ENCODE data around the gene ASCL2. TPM values are rescaled to one million over a fixed set of nuclear protein-coding genes. Genes with fewer than 3 reads are reported as not detected.

Gene ASCL2
- total RNA-seq, 1 donor from 2014 or later: not detected

DNA sequence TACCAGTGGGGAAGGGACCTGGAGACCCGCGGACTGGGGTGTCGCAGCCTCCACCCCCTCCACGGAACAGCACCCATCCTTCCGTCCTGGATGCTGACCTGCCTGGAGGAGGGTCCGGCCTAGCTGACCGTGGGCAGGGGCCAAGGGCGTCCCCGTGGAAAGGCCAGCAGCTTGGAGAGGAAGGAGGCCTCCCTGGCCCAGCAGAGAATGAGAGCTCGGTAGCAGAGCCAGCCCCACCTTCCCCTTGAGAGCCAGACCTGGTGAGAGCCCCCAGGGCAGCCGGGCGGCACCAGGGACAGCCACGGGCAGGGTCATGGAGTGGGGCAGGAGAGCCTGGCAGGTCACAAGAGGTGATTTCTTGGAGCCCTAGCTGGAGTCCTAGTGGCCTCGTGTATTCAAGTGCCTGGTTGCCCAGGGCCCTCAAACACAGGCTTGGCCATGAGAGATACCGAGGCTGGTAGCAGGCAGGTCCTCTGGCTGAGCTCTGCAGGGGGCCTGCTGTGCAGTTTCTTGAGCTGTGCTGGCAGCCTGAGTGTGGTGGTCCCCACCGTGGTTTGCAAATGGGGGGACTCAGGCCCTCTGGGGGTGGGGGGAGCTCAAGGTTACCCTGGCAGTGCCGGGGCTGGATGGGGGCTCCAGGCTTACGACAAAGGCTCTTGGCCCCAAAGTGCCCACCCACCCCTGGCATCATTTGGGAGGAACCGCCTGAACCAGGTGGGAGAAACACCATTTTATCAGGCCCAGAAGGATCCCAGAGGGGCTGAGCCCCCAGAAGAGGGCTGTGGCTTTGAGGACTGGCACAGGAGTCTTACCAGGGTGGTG lies 39.1 kb upstream of the ASCL2 start:
- intact Hi-C loops (cut with micrococcal nuclease): no loop called here

DNA sequence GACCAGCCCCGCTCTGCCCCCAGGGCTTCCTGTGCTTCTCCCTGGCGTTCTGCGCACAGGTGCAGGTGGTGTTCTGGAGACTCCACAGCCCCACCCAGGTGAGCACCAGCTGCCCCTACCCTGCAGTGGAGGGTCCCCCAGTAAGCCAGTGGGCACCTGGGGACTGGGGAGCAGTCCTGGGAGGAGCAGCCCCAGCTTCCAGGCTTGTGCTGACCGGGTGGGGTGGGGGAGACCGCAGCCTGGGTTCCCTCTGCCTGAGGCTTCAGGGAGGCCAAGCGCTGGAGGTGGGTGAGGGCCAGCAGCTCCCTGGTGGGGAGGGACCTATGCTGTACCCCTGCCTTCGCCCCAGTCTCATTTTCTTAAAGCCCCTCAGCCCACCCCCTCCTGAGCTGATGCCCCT lies 38.3 kb upstream of the ASCL2 start:
- intact Hi-C loops (cut with micrococcal nuclease): no loop called here

DNA sequence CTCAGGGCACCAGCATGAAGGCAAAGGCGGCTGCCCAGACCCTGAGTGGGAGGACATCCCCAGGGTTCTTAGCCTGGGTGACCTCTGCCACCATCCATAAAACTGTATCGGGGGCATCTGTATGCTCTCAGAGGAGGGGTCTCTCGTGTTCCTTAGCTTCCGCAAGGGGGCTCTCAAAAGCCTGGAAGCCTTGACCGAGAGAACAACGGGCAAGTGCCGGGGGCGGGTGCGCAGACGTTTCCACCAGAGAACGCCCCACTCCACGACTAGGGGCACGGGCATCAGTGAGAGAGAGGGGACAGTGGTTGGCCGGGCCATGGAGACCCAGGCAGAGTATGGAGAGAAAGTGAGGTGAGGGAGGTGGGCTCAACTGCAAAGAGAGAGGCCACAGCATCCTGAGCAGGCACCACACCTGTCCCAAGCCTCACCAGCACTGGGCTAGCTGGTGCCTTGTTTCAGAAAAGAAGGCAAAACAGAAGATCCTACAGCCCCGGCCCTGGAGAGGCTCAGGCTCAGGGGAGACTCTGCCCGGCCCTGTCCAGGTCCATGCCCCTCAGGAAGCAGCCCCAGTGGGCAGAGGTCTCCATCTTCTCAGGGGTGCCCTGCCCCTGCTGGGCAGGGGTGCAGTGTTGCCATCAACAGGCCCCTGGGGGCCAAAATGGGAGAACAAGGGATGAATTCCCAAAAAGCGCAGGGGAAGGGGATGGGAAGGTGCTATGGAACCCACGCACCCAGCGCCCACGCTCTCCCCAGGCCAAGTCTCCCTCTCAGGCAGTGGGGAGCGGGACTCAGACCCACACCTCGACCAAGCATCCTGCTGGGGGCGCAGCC lies 37.3 kb upstream of the ASCL2 start:
- intact Hi-C loops (cut with micrococcal nuclease): no loop called here

DNA sequence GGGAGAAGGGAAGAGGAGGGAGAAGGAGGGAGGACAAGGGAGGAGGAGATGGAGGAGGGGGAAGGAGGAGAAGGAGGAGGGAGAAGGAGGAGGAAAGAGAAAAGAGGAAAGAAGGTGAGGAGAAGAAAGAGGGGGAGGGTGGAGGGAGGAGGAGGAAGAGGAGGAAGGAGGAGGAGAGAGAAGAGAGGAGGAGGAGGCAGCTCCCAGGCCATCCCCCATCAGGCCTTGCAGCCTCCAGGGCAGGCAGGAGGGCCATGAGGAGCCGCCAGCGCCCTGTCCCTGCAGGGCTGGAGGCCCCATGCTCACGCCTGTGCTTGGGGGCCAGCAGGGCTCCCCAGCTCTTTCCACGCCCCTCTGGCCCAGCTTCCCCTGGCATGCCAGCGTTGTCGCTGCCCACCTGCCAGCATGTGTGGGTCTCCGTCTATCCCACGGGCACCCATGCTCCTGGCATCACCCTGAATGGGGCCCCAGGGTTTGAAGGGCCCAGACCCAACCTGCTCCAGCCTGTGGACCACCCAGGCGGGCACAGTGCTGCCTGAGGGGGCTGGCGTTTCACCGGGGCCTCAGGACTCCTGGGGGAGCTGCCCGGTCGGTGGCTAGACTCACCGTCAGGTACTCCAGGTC lies 36.6 kb upstream of the ASCL2 start:
- intact Hi-C loops (cut with micrococcal nuclease): no loop called here

DNA sequence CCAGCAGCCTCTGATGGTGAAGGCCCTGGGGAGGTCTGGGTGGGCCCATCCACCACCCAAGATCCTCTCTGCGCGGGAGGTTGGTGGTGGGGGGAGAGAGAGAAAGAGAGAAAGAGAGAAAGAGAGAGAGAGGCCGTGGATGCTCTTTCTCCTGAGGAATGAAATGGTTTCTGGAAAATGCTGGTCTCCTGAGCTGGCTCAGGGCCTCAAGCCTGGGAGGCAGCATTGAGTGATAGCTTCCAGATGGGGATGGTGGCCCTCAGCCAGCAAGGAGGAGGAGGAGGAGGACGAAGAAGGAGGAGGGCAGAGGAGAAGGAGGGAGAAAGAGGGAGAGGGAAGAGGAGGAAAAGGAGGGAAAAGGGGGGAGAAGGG lies 36.0 kb upstream of the ASCL2 start:
- intact Hi-C loops (cut with micrococcal nuclease): no loop called here

DNA sequence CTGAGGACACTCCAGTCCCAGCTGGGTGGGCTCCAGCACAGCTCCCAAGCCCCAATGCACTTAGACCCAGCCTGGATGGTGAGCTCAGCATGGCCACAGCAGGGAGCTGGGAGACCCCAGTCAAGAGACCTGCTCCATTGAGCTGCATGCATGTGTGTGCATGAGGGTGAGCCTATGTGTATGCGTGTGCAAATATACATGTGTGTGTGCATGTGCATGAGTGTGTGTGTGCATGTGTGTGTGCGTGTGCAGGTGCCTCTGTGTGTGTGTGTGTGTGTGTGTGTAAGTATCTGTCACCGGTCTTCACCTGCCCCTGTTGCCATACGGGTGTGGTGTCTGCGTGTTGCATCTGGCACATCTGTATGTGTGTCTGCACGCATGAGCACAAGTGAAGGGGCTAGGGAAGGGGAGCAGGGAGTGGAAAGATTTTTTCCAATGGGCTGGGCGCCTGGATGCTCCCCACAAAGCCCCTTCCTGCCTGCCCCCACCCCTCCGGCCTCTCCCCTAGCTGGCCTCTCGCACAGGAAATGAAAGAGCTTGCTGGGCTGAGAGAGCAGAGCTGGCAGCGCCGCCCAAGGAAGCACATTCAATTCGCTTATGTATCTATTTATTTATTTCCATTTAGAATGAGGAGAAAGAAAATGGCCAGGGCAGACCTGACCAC lies 35.5 kb upstream of the ASCL2 start:
- intact Hi-C loops (cut with micrococcal nuclease): loop anchor here (1.0 to 2.0 kb wide), 5 partner anchors 94 to 583 kb away; partner anchors contain the start of gene TSSC4

DNA sequence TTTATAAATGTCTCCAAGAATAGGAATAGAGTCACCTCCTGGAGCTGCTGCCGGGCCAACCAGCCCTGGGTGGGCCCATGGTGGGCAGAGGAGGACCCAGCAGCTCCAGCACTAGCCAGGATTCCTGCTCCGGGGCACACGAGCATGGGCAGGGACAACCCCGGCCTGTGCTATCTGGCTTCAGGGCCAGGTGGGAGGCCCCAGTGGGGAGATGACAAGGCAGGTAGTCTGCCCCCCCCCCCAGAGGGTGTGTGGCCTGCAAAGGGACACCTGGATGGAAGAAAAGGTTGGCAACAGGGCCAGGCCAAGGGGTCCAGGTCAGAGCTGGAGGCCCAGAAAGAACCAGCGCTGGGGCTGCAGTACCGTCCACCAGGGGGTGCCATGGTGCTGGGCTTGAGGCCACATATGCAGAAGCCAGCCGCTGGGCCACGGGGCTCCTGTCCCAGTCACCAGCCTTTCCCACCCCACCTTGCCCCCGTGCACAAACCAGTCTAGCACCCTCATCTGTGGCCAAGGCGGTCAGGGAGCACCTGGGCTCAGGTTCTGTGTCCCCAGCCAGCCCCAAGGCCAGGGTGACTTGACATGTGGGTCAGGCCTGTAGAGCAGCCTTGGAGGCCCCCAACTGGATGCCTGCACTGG lies 34.9 kb upstream of the ASCL2 start:
- intact Hi-C loops (cut with micrococcal nuclease): loop anchor here (1.0 to 2.0 kb wide), 5 partner anchors 95 to 584 kb away; partner anchors contain the start of gene TSSC4

DNA sequence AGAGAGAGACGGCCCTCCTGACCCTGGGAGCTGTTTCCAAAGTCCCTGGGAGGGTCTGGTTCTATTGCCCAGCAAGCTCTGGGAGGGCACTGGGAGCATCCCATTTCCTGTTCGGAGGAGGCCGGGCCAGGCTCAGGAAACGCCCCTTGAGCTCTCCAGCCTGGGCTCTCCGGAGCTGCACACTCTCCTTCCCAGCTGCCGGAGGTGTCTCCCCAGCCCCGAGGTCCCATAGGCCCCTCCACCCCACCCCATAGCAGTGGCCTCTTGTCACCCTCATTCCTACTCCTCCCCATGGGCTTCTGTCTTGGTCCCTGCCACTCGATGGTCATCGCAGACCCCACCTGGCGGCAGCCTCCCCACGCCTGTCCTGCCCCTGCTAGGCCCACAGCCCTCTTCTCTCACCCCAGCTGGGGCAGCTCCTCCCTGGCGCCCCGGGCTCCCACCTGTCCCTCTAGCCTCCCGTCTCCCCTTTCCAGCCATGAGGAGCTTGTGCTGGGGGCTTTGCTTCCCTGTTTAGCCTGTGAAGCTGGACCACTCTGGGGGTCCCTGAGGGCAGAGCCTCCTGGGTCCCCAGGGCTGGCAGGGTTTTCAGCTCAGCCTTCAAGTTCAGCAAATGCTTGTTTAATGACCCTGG lies 34.2 kb upstream of the ASCL2 start:
- intact Hi-C loops (cut with micrococcal nuclease): loop anchor here (1.0 to 5.0 kb wide), 6 partner anchors 37 to 584 kb away; partner anchors contain the start of gene TSSC4

DNA sequence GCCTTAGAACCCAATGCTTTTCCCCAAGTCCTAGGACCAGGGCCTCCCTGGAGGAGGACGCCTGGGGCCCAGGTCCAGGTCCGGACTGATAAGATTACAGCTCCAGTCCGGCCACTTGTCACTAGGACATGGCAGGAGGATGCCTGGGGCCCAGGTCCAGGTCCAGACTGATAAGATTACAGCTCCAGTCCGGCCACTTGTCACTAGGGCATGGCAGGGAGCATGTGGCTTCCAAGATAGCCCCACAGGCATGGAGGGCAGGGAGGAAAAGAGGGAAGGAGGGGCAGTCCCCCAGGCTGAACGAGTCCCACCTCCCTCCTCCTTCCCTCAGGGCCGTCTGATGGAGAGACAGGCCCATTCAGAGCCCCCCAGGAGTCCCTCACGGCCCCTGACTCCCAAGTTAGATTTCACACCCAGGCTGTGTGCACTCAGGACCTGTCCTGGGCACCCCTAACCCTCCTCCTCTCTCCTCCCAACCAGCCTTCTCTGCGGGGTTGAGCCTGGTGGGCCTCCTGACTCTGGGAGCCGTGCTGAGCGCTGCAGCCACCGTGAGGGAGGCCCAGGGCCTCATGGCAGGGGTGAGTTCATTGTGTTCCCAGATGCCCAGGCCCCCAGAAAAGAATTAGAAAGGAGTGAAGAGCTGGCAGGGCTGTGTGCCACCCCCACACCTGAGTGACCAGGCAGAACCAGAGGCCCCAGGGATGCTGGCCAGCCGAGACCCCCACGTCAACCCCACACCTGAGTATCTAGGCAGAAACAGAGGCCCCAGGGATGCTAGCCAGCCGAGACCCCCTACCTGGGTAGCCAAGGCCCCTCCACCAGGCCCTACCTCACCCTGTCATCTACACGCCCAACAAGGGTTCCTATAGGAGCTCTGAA lies 33.5 kb upstream of the ASCL2 start:
- intact Hi-C loops (cut with micrococcal nuclease): loop anchor here (2.0 to 5.0 kb wide), 4 partner anchors 37 to 585 kb away; partner anchors contain the start of gene CD81

DNA sequence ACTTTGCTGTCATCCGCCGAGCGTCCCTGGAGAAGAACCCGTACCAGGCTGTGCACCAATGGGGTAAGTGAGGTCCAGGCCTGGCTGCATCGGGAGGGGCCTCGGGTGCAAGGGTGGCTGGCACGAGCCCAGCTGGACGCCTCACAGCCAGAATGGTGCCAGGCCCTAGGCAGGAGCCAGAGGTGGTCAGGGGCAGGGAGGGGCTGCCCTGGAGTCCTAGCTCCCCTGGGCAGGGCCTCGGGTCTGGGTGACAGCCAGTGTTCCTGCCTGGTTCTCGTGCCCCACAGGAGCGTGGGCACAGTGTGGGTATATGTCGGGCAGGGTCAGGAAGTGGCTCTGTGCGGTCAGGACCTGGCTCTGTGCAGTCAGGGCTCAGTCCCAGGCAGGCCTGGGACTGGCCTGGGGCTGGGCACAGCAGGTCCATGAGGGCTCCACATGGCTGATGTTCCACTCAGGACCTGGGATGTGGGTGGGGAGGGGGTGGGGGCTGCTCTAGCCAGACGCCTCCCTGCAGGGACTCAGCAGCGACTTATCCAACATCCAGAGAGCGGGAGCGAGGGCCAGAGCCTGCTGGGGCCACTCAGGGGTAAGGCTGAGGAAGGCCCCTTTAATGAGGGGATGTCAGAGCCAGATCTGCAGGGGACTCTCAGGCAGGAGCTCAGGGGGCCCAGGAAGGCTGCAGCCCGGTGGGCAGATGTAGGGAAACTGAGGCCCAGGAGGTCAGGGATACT lies 32.7 kb upstream of the ASCL2 start:
- intact Hi-C loops (cut with micrococcal nuclease): loop anchor here (2.0 to 5.0 kb wide), 2 partner anchors 36 to 74 kb away; partner anchors contain the start of gene CD81

DNA sequence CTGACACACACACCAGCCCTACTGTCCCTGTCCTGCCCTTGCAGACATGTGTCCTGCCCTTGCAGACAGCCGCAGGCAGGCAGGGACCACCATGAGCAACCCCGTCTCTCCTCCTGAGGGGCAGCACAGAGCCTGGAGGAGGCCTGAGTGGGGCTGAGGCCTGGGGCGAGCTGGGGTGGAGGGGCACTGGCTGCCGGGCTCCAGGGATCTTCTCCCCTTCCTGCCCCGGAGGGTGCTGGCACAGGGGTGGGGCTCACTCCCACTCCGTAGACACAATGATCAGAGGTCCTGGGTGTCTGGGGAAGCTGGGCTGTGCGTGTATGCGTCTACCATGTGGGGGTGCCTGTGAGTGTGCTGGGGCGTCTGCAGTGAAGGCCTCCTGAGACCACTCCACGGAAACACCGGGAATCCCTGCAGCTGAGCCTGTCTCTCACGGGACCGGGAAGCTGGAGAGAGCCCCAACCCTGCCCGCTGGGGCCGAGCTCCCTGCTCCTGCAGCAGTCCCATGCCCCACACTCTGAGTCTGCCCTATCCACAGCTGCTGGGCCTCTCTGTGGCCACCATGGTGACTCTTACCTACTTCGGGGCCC lies 32.0 kb upstream of the ASCL2 start:
- intact Hi-C loops (cut with micrococcal nuclease): loop anchor here (2.0 to 5.0 kb wide), 2 partner anchors 35 to 74 kb away; partner anchors contain the start of gene CD81

DNA sequence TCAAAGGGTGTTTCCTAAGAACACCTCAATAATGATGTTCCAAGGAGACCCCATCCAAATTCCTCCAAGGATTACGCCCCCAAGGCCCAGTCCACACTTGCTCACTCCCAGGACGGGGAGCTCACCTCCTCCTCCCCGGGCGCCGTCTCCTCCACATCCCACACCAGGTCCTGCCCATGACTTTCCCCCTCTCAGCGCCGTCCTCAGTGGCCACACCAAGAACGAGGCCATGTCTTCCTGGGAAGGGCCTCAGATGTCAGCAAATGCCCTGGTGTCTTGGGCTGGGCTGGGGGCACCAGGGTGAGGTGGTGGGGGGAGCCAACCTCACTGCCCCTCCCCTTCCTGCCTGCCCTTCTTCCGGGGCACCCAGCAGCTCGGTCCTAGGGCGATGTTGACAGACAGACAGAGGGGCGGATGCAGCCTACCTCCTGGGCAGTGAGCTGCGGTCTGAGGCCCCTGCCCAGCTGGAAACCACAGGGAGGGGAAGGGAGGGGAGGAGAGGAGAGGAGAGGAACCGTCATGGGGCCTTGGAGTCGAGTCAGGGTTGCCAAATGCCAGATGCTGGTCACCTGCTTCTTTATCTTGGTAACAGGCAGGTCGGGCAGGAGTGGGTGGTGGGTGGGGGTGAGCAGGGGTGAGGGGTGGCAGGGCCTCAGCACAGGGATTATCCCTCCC lies 31.4 kb upstream of the ASCL2 start, which contains the start of the genes C11orf21 and TSPAN32:
Gene C11orf21 (minus strand): TSS at position 288 of the 675 bp plus-strand sequence. CDS start 110 bp downstream, at position 178.
Gene TSPAN32 (plus strand): TSS at position 383 of the 675 bp plus-strand sequence. CDS start 137 bp downstream, at position 520.
- intact Hi-C loops (cut with micrococcal nuclease): loop anchor here (2.0 to 5.0 kb wide), 2 partner anchors 34 to 75 kb away; partner anchors contain the start of gene CD81

DNA sequence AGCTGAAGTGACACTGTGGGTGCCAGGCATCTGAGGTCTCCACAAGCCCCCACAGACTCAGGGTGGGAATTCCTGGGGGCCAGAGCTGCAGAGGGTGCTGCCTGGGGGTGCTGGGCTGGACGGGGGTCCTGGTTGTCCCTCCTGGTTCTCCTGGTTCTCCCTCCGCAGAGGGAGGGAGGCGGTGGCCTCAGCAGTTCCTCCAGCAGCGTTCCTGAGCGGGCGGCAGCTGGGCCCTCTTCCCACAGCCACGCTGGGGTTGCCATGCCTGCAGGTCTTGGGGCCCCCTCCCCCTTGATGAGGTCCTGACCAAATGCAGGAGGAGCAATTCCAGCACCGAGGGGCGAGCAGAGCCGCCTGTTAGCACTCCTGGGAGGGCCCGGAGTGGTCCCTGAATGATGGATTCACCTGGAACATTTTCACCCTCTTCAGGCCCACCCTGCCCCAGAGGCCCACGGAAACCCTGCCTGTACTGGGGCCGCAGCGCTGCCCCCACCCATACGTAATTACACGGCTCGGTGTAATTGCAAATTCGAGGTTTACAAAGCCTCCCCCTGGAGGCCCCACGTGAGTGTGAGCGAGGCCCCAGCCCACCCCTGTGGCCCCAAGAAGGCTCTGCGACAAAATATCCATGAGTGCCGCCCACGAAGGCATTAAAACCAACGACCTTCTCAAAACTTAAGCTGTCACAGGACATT lies 30.7 kb upstream of the ASCL2 start:
- intact Hi-C loops (cut with micrococcal nuclease): loop anchor here (5.0 kb wide), 1 partner anchor 34 kb away; no protein-coding TSS in a partner anchor

DNA sequence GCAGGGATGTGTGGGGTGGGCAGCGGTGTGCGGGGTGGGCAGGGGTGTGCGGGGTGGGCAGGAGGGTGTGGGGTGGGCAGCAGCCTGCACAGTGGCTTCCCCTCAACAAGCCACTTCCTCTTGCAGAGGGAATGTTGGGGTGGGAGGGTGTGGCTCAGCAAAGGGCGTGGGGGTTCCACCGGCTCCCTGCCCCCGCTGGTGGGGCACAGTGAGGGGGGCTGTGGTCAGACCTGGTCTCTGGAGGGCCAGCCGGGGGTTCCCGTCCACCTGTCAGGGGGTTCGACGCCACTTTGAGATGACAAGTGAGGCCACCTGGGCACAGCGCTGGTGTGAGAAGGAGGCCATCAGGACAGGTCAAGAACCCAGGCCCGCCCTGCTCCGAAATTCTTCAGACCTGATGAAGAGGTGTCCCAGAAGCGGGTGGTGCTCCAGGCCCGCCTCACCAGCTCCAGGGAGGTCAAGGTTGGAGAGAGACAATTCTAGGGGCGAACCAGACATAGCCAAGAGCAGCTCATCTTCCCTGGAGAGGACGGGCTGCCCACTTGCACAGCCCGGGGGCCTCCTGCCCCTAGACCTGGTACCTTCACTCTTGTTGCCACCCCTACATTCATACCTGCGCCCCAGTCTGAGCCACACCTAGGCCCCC lies 30.0 kb upstream of the ASCL2 start:
- intact Hi-C loops (cut with micrococcal nuclease): loop anchor here (5.0 kb wide), 1 partner anchor 33 kb away; no protein-coding TSS in a partner anchor

DNA sequence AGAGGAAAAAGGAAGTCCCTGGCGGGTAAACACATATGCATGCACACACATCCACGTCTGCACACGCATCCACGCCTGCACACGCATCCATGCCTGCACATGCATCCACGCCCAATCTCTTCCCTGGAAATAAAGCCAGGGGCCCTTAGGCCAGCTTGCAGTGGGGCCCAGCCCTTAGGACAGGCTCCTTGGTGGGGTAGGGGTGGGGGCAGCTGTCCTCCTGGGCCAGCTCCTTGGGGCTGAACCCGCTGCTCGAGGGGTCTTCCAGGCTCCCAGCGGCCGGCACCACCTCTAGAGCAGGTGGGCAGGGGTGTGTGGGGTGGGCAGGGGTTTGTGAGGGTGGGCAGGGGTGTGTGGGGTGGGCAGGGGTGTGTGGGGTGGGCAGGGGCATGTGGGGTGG lies 29.4 kb upstream of the ASCL2 start:
- intact Hi-C loops (cut with micrococcal nuclease): loop anchor here (1.0 to 5.0 kb wide), 2 partner anchors 32 to 102 kb away; no protein-coding TSS in a partner anchor
